Prostate gland (tissue), 2 donors: ENCODE results near the gene LARP4B. TPM values are rescaled to one million over a fixed set of nuclear protein-coding genes. Genes with fewer than 3 reads are reported as not detected.

ENCODE experiments used
- DNase-seq: peaks from one replicate; pipeline ENCODE4 v3.0.0-alpha.2; 2019; ENCODE audit warnings: low spot score
- H3K27ac ChIP-seq, 2 donors: fragments of 200-600 bp; sonication (generic); 2 replicates each; pipeline ENCODE4 v1.5.1; 2017 to 2019
- H3K27me3 ChIP-seq: fragments of 200-600 bp; sonication (generic); replicated peaks from 2 replicates; pipeline ENCODE4 v1.5.1; 2019; ENCODE audit not compliant: insufficient read depth
- H3K36me3 ChIP-seq, 2 donors: fragments of 200-600 bp; sonication (generic); 1 replicate in 1 of 2; 2 replicates in 1 of 2; pipeline versions ENCODE4 v1.5.1 to v1.8.1; 2017 to 2019
- H3K4me1 ChIP-seq: fragments of 200-600 bp; sonication (generic); replicated peaks from 2 replicates; pipeline ENCODE4 v1.5.1; 2019
- H3K4me3 ChIP-seq, 2 donors: fragments of 200-600 bp; sonication (generic); 2 replicates each; pipeline ENCODE4 v1.5.1; 2017 to 2019
- H3K9me3 ChIP-seq: fragments of 200-600 bp; sonication (generic); 2 replicates; pipeline ENCODE4 v1.5.1; 2017
- POLR2A ChIP-seq: fragments of 450-650 bp; IDR thresholded peaks from one replicate; pipeline ENCODE4 v1.6.1; 2016; ENCODE audit warnings: antibody characterized with exemption, mild to moderate bottlenecking
- POLR2AphosphoS5 ChIP-seq: sonication (generic); formaldehyde crosslinking; IDR thresholded peaks from one replicate; pipeline ENCODE4 v1.6.1; 2017; ENCODE audit warnings: antibody characterized with exemption
- WGBS: methylation state at CpG from one replicate; pipeline ENCODE4 v1.1.5; 2018; 5-methylcytosine and 5-hydroxymethylcytosine counted together
- intact Hi-C: fragments of 100-400 bp; cut with DNase I; formaldehyde crosslinking; loops from one replicate; pipeline ENCODE4 v1.14.2; 2022
- total RNA-seq, 2 donors: library from RNA; depleted of rRNA; stranded (reverse); fragments of >200 nt; gene quantifications; one replicate each; pipeline ENCODE4 v1.1.0, GENCODE V29; 2016
- TF ChIP-seq, protein P1 (sequence below), 4 experiments: fragments of 200-600 bp in 2 of 4; fragments of 450-650 bp in 2 of 4; sonication (generic) in 2 of 4; IDR thresholded peaks; 1 replicate in 3 of 4; 2 replicates in 1 of 4; pipeline ENCODE4 v1.5.1; 2016 to 2019; ENCODE audit warnings: antibody characterized with exemption in 4 of 4, mild to moderate bottlenecking in 2 of 4, moderate library complexity in 2 of 4

Gene LARP4B
- total RNA-seq, 2 donors from 2014 or later: 51.9 to 95.4 TPM

DNA sequence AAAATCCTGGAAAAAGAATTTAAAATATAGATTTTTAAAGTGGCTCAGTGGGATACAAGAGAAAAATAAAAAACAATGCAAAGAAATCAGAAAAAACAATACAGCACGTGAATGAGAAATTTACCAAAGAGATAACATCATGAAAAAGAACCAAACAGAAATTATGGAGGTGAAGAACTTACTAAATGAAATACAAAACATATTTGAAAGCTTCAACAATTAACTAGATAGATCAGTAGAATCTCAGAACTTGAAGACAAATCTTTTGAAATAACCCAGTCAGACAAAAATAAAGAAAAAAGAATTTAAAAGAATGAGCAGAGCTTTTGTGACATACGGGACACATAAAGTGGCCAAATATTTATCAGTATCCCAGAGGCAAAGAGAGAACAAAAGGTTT, 170.9 kb downstream of the LARP4B start:
- no peaks in the 10 kb centered on the region for H3K9me3 ChIP-seq
- no peak for DNase-seq
- TF ChIP-seq, protein P1, sequence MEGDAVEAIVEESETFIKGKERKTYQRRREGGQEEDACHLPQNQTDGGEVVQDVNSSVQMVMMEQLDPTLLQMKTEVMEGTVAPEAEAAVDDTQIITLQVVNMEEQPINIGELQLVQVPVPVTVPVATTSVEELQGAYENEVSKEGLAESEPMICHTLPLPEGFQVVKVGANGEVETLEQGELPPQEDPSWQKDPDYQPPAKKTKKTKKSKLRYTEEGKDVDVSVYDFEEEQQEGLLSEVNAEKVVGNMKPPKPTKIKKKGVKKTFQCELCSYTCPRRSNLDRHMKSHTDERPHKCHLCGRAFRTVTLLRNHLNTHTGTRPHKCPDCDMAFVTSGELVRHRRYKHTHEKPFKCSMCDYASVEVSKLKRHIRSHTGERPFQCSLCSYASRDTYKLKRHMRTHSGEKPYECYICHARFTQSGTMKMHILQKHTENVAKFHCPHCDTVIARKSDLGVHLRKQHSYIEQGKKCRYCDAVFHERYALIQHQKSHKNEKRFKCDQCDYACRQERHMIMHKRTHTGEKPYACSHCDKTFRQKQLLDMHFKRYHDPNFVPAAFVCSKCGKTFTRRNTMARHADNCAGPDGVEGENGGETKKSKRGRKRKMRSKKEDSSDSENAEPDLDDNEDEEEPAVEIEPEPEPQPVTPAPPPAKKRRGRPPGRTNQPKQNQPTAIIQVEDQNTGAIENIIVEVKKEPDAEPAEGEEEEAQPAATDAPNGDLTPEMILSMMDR (IDR thresholded peaks at IDR 0.05): no peak
- no peak for TF ChIP-seq POLR2AphosphoS5
- TF ChIP-seq POLR2A: no peak
- intact Hi-C loops: no loop called here
- no peaks in the 10 kb centered on the region for H3K4me1 ChIP-seq
- 89% methylated on average over 2 of the region's 2 CpGs for WGBS
- H3K27ac ChIP-seq: no peak overlapping the region
- no peaks in the 10 kb centered on the region for H3K27me3 ChIP-seq
- H3K36me3 ChIP-seq: no peaks in the 10 kb centered on the region
- no peak overlapping the region for H3K4me3 ChIP-seq

DNA sequence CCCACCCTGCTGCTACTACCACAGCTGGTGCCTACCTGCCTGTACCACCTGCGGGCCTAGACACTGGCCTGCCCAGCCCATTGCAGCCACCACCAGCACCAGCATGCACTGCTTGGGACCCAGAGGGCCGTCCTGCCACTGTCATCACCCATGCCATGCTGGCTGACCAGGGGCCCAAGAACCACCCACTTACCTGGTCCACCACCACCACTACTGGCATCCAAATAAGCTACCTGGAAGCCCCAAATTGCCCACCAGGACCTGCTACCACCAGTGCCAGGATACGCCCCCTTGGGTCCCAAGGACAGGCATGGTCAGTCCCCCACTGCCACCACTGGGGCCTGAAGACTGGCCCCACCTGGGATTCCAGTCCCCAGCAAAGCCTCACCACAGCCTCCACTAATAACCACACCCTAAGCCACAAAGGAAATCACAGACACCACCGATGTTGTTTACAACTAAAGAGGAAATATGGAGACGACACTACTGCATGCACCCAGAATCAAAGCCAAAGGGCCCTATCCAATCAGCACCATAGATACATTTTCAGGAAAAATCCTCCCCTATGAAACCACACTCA, 171.5 kb downstream of the LARP4B start:
- Histone ChIP-seq H3K4me1 (no peaks in the 10 kb centered on the region), H3K27ac (no peak overlapping the region), H3K4me3 (no peak overlapping the region), H3K27me3 (no peaks in the 10 kb centered on the region), H3K36me3 (no peaks in the 10 kb centered on the region), H3K9me3 (no peaks in the 10 kb centered on the region)
- no peak for DNase-seq
- TF ChIP-seq, protein P1 (IDR thresholded peaks at IDR 0.05): no peak
- no peak for TF ChIP-seq POLR2AphosphoS5
- TF ChIP-seq POLR2A: no peak
- WGBS: 82% methylated on average over 5 of the region's 5 CpGs
- intact Hi-C loops: no loop called here

Other genes with a start within 250 kb of the LARP4B start
- gene DIP2C, start 242.0 kb downstream of the LARP4B start, total RNA-seq: 10 to 100 TPM; 12.3 to 41.8 TPM
- gene GTPBP4, start 56.7 kb upstream of the LARP4B start, total RNA-seq: 10 to 100 TPM; 15.6 to 39.9 TPM
- not detected for gene IDI2, start 94.2 kb upstream of the LARP4B start, total RNA-seq
- 10 to 100 TPM; 30.9 to 36.8 TPM for gene IDI1, start 117.4 kb upstream of the LARP4B start, total RNA-seq
- 10 to 100 TPM; 11.9 to 22.8 TPM for gene WDR37, start 124.7 kb upstream of the LARP4B start, total RNA-seq